PC-9 (cell line): ENCODE data around the gene KRT76. TPM values are rescaled to one million over a fixed set of nuclear protein-coding genes. Genes with fewer than 3 reads are reported as not detected.

ENCODE experiments used
- BruUV-seq: library from RNA; stranded (reverse); fragments of 400-500 nt; replicated peaks from 2 replicates; lab custom pipeline; 2021; lab: Mats Ljungman, UMichigan
- CTCF ChIA-PET: fragments of 300-600 bp; sonication (Branson Sonifier 250); formaldehyde crosslinking; loops from one replicate; lab custom pipeline; 2022; ENCODE audit warnings: antibody characterized with exemption; lab: Charles Lee
- POLR2A ChIA-PET: fragments of 300-600 bp; sonication (Branson Sonifier 250); formaldehyde crosslinking; loops from one replicate; lab custom pipeline; 2022; ENCODE audit warnings: antibody characterized with exemption; ENCODE audit not compliant: unreplicated experiment; lab: Charles Lee
- DNase-seq, 2 experiments: peaks; one replicate each; pipeline versions ENCODE4 v3.0.0 to v3.0.0-alpha.2; 2015 to 2022; ENCODE audit warnings: mixed read lengths in 1 of 2
- H2AFZ ChIP-seq: fragments of 200-600 bp; sonication (generic); 2 replicates; pipeline ENCODE4 v1.8.1; 2017; ENCODE audit warnings: antibody characterized with exemption
- H3F3A ChIP-seq: fragments of 200-600 bp; sonication (generic); 2 replicates; pipeline ENCODE4 v1.8.1; 2017; ENCODE audit warnings: antibody characterized with exemption, mild to moderate bottlenecking, low read depth; ENCODE audit not compliant: insufficient read depth
- H3K27ac ChIP-seq: fragments of 200-600 bp; sonication (generic); 2 replicates; pipeline ENCODE4 v1.6.1; 2016; ENCODE audit warnings: mixed run types
- H3K27me3 ChIP-seq: fragments of 200-600 bp; sonication (generic); 2 replicates; pipeline ENCODE4 v1.6.1; 2016; ENCODE audit warnings: low read depth, mixed run types; ENCODE audit not compliant: insufficient read depth
- H3K36me3 ChIP-seq: fragments of 200-600 bp; sonication (generic); 2 replicates; pipeline ENCODE4 v1.6.1; 2016; ENCODE audit warnings: low read depth, mixed run types
- H3K4me1 ChIP-seq: fragments of 200-600 bp; sonication (generic); replicated peaks from 2 replicates; pipeline ENCODE4 v1.6.1; 2016; ENCODE audit warnings: mixed run types; ENCODE audit not compliant: insufficient read depth
- H3K4me2 ChIP-seq: fragments of 200-600 bp; sonication (generic); 2 replicates; pipeline ENCODE4 v1.6.1; 2017; ENCODE audit warnings: mixed run types
- H3K4me3 ChIP-seq: fragments of 200-600 bp; sonication (generic); 2 replicates; pipeline ENCODE4 v1.6.1; 2016; ENCODE audit warnings: mixed run types
- H3K79me2 ChIP-seq: fragments of 200-600 bp; sonication (generic); 2 replicates; pipeline ENCODE4 v1.6.1; 2017; ENCODE audit warnings: low read depth, mixed run types
- H3K9me2 ChIP-seq: fragments of 200-600 bp; sonication (generic); 2 replicates; pipeline ENCODE4 v1.8.1; 2017; ENCODE audit warnings: mild to moderate bottlenecking; ENCODE audit not compliant: insufficient read depth
- H3K9me3 ChIP-seq: fragments of 200-600 bp; sonication (generic); 2 replicates; pipeline ENCODE4 v1.8.1; 2016; ENCODE audit warnings: low read depth; ENCODE audit not compliant: insufficient read depth
- H4K20me1 ChIP-seq: fragments of 200-600 bp; sonication (generic); 2 replicates; pipeline ENCODE4 v1.8.1; 2017; ENCODE audit not compliant: insufficient read depth
- EZH2 ChIP-seq: fragments of 200-600 bp; sonication (generic); IDR thresholded peaks from 2 replicates; pipeline ENCODE4 v1.8.0; 2017; ENCODE audit warnings: antibody characterized with exemption, low read depth
- intact Hi-C: fragments of 100-400 bp; cut with micrococcal nuclease; formaldehyde crosslinking; loops from one replicate; pipeline ENCODE4 v1.10.0; 2022; ENCODE audit not compliant: unreplicated experiment
- total RNA-seq: library from RNA; stranded (reverse); gene quantifications from 2 replicates; pipeline ENCODE4 v1.2.3, GENCODE V29; 2021
- TF ChIP-seq, protein P1 (sequence below): fragments of 200-600 bp; sonication (generic); conservative IDR thresholded peaks from 2 replicates; pipeline ENCODE4 v1.6.1; 2017; ENCODE audit warnings: mixed run types, antibody characterized with exemption, mild to moderate bottlenecking, moderate library complexity

KRT76 gene
- total RNA-seq, 1 experiment from 2014 or later, result not detected

DNA sequence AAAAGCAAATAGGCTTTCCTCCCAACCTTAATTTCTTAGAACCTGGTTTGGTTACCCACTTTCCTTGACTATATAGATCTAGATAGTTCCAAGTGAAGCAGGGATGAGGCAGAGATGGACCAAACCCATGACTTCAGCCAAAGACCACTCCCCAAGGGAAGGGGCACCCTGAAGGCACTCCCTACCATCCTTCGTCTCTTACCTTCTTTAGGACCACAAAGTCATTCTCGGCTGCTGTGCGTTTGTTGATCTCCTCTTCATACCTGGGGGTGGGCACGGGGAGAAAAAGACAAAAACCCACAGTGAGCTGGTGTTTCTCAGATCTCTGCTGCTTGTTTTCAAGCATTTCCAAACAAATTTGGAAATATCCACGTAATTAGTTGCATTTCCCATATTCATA is 33.4 kb upstream of the KRT76 start:
- H3F3A ChIP-seq, result no peaks in the 10 kb centered on the region
- H3K4me1 ChIP-seq, result peaks cover 8% of the 10 kb centered on the region
- no peak overlapping the region for H3K27ac ChIP-seq
- H3K9me3 ChIP-seq, result no peaks in the 10 kb centered on the region
- H3K4me2 ChIP-seq, result no peak overlapping the region
- POLR2A ChIA-PET, result no interaction called here
- no peak for TF ChIP-seq EZH2
- TF ChIP-seq, protein P1, sequence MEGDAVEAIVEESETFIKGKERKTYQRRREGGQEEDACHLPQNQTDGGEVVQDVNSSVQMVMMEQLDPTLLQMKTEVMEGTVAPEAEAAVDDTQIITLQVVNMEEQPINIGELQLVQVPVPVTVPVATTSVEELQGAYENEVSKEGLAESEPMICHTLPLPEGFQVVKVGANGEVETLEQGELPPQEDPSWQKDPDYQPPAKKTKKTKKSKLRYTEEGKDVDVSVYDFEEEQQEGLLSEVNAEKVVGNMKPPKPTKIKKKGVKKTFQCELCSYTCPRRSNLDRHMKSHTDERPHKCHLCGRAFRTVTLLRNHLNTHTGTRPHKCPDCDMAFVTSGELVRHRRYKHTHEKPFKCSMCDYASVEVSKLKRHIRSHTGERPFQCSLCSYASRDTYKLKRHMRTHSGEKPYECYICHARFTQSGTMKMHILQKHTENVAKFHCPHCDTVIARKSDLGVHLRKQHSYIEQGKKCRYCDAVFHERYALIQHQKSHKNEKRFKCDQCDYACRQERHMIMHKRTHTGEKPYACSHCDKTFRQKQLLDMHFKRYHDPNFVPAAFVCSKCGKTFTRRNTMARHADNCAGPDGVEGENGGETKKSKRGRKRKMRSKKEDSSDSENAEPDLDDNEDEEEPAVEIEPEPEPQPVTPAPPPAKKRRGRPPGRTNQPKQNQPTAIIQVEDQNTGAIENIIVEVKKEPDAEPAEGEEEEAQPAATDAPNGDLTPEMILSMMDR, result no peak
- CTCF ChIA-PET, result no interaction called here
- no peaks in the 10 kb centered on the region for H3K9me2 ChIP-seq
- no peak overlapping the region for H2AFZ ChIP-seq
- no peaks in the 10 kb centered on the region for H3K27me3 ChIP-seq
- DNase-seq, result no peak
- H3K79me2 ChIP-seq, result no peaks in the 10 kb centered on the region
- no peaks in the 10 kb centered on the region for H4K20me1 ChIP-seq
- H3K36me3 ChIP-seq, result no peaks in the 10 kb centered on the region
- intact Hi-C loops, result no loop called here
- H3K4me3 ChIP-seq, result no peak overlapping the region
- no TSS peak for BruUV-seq

DNA sequence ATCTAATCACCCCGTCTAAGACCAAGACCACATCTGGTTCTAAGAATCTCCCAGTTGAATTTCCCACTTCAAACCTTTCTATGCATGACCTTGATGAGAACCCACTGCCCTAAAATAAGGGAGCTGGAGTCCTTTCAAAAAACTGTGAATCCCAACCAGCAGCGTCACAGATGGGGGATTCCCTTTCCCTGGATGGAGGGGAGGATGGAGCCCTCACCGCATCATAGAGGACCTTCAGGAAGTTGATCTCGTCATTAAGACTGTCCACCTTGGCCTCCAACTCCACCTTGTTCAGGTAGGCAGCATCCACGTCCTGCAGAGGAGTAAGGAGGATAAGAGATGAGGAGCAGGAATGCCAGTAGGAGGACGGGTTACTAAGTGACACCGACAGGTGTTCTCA is 32.0 kb upstream of the KRT76 start:
- no peak overlapping the region for H2AFZ ChIP-seq
- no peaks in the 10 kb centered on the region for H3F3A ChIP-seq
- intact Hi-C loops, result no loop called here
- DNase-seq, result no peak
- H3K27me3 ChIP-seq, result no peaks in the 10 kb centered on the region
- no peak overlapping the region for H3K27ac ChIP-seq
- no peaks in the 10 kb centered on the region for H3K79me2 ChIP-seq
- H3K36me3 ChIP-seq, result no peaks in the 10 kb centered on the region
- H4K20me1 ChIP-seq, result no peaks in the 10 kb centered on the region
- CTCF ChIA-PET, result no interaction called here
- H3K4me1 ChIP-seq, result peaks cover under 1% of the 10 kb centered on the region; the same call in 1 of the 2 replicates
- BruUV-seq, result no TSS peak
- H3K9me3 ChIP-seq, result no peaks in the 10 kb centered on the region
- no peak overlapping the region for H3K4me2 ChIP-seq
- no peak overlapping the region for H3K4me3 ChIP-seq
- TF ChIP-seq, protein P1, result no peak
- no peak for TF ChIP-seq EZH2
- POLR2A ChIA-PET, result interaction anchor here (0.5 kb wide), 1 partner anchor 134 kb away, joined by 6 read pairs; no protein-coding TSS in a partner anchor
- H3K9me2 ChIP-seq, result no peaks in the 10 kb centered on the region

DNA sequence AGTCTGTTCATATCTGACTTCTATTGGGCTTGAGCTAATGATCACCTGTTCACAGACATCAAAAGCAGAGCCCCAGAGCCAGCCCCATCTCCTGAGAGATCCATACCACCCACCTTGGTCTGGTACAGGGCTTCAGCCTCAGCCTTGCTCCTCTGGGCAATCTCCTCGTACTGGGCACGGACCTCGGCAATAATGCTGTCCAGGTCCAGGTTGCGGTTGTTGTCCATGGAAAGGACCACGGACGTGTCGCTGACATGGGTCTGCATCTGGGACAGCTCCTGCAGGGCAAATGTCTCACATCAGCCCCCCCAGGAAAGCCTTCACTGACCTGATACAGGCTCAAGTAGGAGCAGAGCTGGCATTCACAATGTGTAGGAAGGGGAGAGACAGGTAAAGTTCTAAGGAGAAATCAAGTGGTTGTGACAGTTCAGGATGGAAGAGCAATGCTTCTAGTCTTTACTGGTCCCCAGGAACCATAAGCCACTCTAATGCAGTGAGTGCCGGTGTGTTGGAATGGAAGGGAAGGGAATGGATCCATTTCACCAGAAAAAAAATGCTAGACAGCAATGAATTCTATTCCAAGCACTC is 31.5 kb upstream of the KRT76 start:
- TF ChIP-seq, protein P1, result no peak
- TF ChIP-seq EZH2, result no peak
- ChIA-PET CTCF (no interaction called here), POLR2A (interaction anchor here (0.6 kb wide), 1 partner anchor 10 kb away, joined by 4 read pairs; no protein-coding TSS in a partner anchor)
- Histone ChIP-seq H3K4me3 (no peak overlapping the region), H3K27ac (no peak overlapping the region), H4K20me1 (no peaks in the 10 kb centered on the region), H3K9me3 (no peaks in the 10 kb centered on the region), H2AFZ (no peak overlapping the region), H3K4me2 (no peak overlapping the region), H3K4me1 (no peaks in the 10 kb centered on the region), H3F3A (no peaks in the 10 kb centered on the region), H3K27me3 (no peaks in the 10 kb centered on the region), H3K79me2 (no peaks in the 10 kb centered on the region), H3K9me2 (no peaks in the 10 kb centered on the region), H3K36me3 (no peaks in the 10 kb centered on the region)
- DNase-seq, result no peak
- intact Hi-C loops, result no loop called here
- BruUV-seq, result no TSS peak
